H9 (cell line): ENCODE results near the gene MAN1A1. TPM values are rescaled to one million over a fixed set of nuclear protein-coding genes. Genes with fewer than 3 reads are reported as not detected.

ENCODE experiments used
- DNase-seq: peaks from one replicate; pipeline ENCODE4 v3.0.0-alpha.2; 2017
- H2AFZ ChIP-seq: one replicate; pipeline ENCODE4 v1.6.1; 2013; ENCODE audit warnings: mild to moderate bottlenecking, low read length, control low read depth, moderate library complexity
- H2AK5ac ChIP-seq: 2 replicates; pipeline ENCODE4 v1.6.1; 2013; ENCODE audit warnings: low read length, control low read depth, mixed read lengths; ENCODE audit not compliant: insufficient read length
- H2BK120ac ChIP-seq: one replicate; pipeline ENCODE4 v1.6.1; 2013; ENCODE audit warnings: low read depth, mild to moderate bottlenecking, low read length, control low read depth, inconsistent platforms; ENCODE audit not compliant: poor library complexity, severe bottlenecking
- H2BK12ac ChIP-seq: 2 replicates; pipeline ENCODE4 v1.6.1; 2013; ENCODE audit warnings: low read length, control low read depth, mixed read lengths, low read depth; ENCODE audit not compliant: insufficient read length
- H2BK15ac ChIP-seq: 2 replicates; pipeline ENCODE4 v1.6.1; 2013; ENCODE audit warnings: low read depth, low read length, control low read depth
- H2BK20ac ChIP-seq: one replicate; pipeline ENCODE4 v1.6.1; 2013; ENCODE audit warnings: low read depth, mild to moderate bottlenecking, low read length, control low read depth, inconsistent platforms; ENCODE audit not compliant: poor library complexity, severe bottlenecking
- H2BK5ac ChIP-seq: 2 replicates; pipeline ENCODE4 v1.6.1; 2013; ENCODE audit warnings: low read length, control low read depth, mixed read lengths; ENCODE audit not compliant: insufficient read length
- H3K14ac ChIP-seq: 2 replicates; pipeline ENCODE4 v1.6.1; 2013; ENCODE audit warnings: low read length, control low read depth; ENCODE audit not compliant: insufficient read depth
- H3K18ac ChIP-seq: 2 replicates; pipeline ENCODE4 v1.6.1; 2013; ENCODE audit warnings: low read depth, mild to moderate bottlenecking, mixed read lengths, low read length, control low read depth; ENCODE audit not compliant: insufficient read length
- H3K23ac ChIP-seq: 2 replicates; pipeline ENCODE4 v1.6.1; 2013; ENCODE audit warnings: low read length, control low read depth, mixed read lengths, low read depth; ENCODE audit not compliant: insufficient read length
- H3K23me2 ChIP-seq: 2 replicates; pipeline ENCODE4 v1.6.1; 2013; ENCODE audit warnings: low read depth, mild to moderate bottlenecking, mixed read lengths, low read length, control low read depth; ENCODE audit not compliant: insufficient read length, poor library complexity, severe bottlenecking
- H3K27ac ChIP-seq: 2 replicates; pipeline ENCODE4 v1.5.1; 2013; ENCODE audit warnings: low read length, control low read depth, mixed read lengths, low read depth; ENCODE audit not compliant: insufficient read length
- H3K27me3 ChIP-seq: 2 replicates; pipeline ENCODE4 v1.6.1; 2013; ENCODE audit warnings: low read length, control low read depth, inconsistent platforms; ENCODE audit not compliant: insufficient read depth
- H3K4ac ChIP-seq: 2 replicates; pipeline ENCODE4 v1.6.1; 2013; ENCODE audit warnings: low read depth, mild to moderate bottlenecking, control low read depth, inconsistent platforms, low read length, moderate library complexity
- H3K4me1 ChIP-seq: 2 replicates; pipeline ENCODE4 v1.6.1; 2013; ENCODE audit warnings: low read length, control low read depth, inconsistent platforms; ENCODE audit not compliant: insufficient read depth
- H3K4me2 ChIP-seq: 2 replicates; pipeline ENCODE4 v1.6.1; 2013; ENCODE audit warnings: low read length, control low read depth, mixed read lengths; ENCODE audit not compliant: insufficient read length, insufficient read depth
- H3K56ac ChIP-seq: 2 replicates; pipeline ENCODE4 v1.6.1; 2013; ENCODE audit warnings: low read depth, mild to moderate bottlenecking, mixed read lengths, low read length, control low read depth; ENCODE audit not compliant: insufficient read length
- H3K79me1 ChIP-seq: 2 replicates; pipeline ENCODE4 v1.6.1; 2013; ENCODE audit warnings: low read depth, mild to moderate bottlenecking, moderate library complexity, low read length, control low read depth, inconsistent platforms; ENCODE audit not compliant: insufficient read depth, poor library complexity, severe bottlenecking
- H3K79me2 ChIP-seq: 2 replicates; pipeline ENCODE4 v1.6.1; 2013; ENCODE audit warnings: low read length, control low read depth, inconsistent platforms; ENCODE audit not compliant: insufficient read depth
- H3K9ac ChIP-seq: 2 replicates; pipeline ENCODE4 v1.6.1; 2013; ENCODE audit warnings: low read length, control low read depth, mixed read lengths; ENCODE audit not compliant: insufficient read length; ENCODE audit errors: extremely low read depth
- H3K9me3 ChIP-seq: one replicate; pipeline ENCODE4 v1.6.1; 2013; ENCODE audit warnings: low read depth, low read length, inconsistent platforms; ENCODE audit not compliant: control insufficient read depth
- H3T11ph ChIP-seq: one replicate; pipeline ENCODE4 v1.6.1; 2013; ENCODE audit warnings: mild to moderate bottlenecking, low read length, control low read depth, inconsistent platforms
- H4K20me1 ChIP-seq: one replicate; pipeline ENCODE4 v1.6.1; 2013; ENCODE audit not compliant: control insufficient read depth, insufficient read length, insufficient read depth
- H4K5ac ChIP-seq: 2 replicates; pipeline ENCODE4 v1.6.1; 2013; ENCODE audit warnings: low read depth, mild to moderate bottlenecking, mixed read lengths, low read length, control low read depth; ENCODE audit not compliant: insufficient read length
- H4K8ac ChIP-seq: replicated peaks from 2 replicates; pipeline ENCODE4 v1.6.1; 2013; ENCODE audit warnings: low read length, control low read depth, mixed read lengths, low read depth; ENCODE audit not compliant: insufficient read length
- H4K91ac ChIP-seq: 2 replicates; pipeline ENCODE4 v1.6.1; 2013; ENCODE audit warnings: low read depth, mild to moderate bottlenecking, moderate library complexity, mixed read lengths, low read length, control low read depth; ENCODE audit not compliant: insufficient read length
- H3K27ac Mint-ChIP-seq, 3 experiments: 2 replicates in 2 of 3; 3 replicates in 1 of 3; pipeline ENCODE4 v1.8.0; 2020 to 2021; ENCODE audit warnings: mixed read lengths in 3 of 3, mild to moderate bottlenecking in 1 of 3, moderate library complexity in 1 of 3
- H3K27me3 Mint-ChIP-seq: 2 replicates; pipeline ENCODE4 v1.8.0; 2021; ENCODE audit warnings: low read depth, mild to moderate bottlenecking, moderate library complexity, mixed read lengths
- H3K36me3 Mint-ChIP-seq, 3 experiments: 2 replicates in 2 of 3; 3 replicates in 1 of 3; pipeline ENCODE4 v1.8.0; 2020 to 2021; ENCODE audit warnings: low read depth in 3 of 3, mixed read lengths in 3 of 3; ENCODE audit not compliant: insufficient read depth in 1 of 3
- H3K4me1 Mint-ChIP-seq, 2 experiments: 2 replicates each; pipeline ENCODE4 v1.8.0; 2020; ENCODE audit warnings: mixed read lengths in 2 of 2
- H3K4me3 Mint-ChIP-seq, 2 experiments: 2 replicates in 1 of 2; 3 replicates in 1 of 2; pipeline ENCODE4 v1.8.0; 2020 to 2021; ENCODE audit warnings: mild to moderate bottlenecking in 2 of 2, mixed read lengths in 2 of 2, moderate library complexity in 1 of 2
- H3K9me3 Mint-ChIP-seq, 2 experiments: 2 replicates in 1 of 2; 3 replicates in 1 of 2; pipeline ENCODE4 v1.8.0; 2020; ENCODE audit warnings: mild to moderate bottlenecking in 2 of 2, mixed read lengths in 2 of 2, moderate library complexity in 1 of 2
- CTCF ChIP-seq: fragments of 200-600 bp; sonication (generic); conservative IDR thresholded peaks from 3 replicates; pipeline ENCODE4 v1.8.0; 2021; ENCODE audit warnings: antibody characterized with exemption, mild to moderate bottlenecking
- WGBS: extraction: QIAGEN DNeasy Blood & Tissue Kit; methylation state at CpG from one replicate; pipeline ENCODE4 v1.1.7; 2013; ENCODE audit warnings: missing lambda C conversion rate, low lambda C conversion rate, mixed read lengths; ENCODE audit not compliant: insufficient read length; ENCODE audit errors: extremely low coverage; 5-methylcytosine and 5-hydroxymethylcytosine counted together
- total RNA-seq: library from RNA; stranded (reverse); gene quantifications from 2 replicates; pipeline ENCODE4 v1.2.1, GENCODE V29; 2021

MAN1A1 gene
- total RNA-seq, 1 experiment from 2014 or later: 1.6 TPM

GRCh38 chr6:119285908-119286625 lies 63.5 kb downstream of the MAN1A1 start:
- no peak overlapping the region for H3K4ac ChIP-seq
- H3K9me3 ChIP-seq: no peaks in the 10 kb centered on the region
- no peak overlapping the region for H2BK5ac ChIP-seq
- no peaks in the 10 kb centered on the region for H4K20me1 ChIP-seq
- no peak overlapping the region for H3K14ac ChIP-seq
- no peak overlapping the region for H3K56ac ChIP-seq
- no peak overlapping the region for H4K5ac ChIP-seq
- no peaks in the 10 kb centered on the region for H3K79me2 ChIP-seq
- no peak overlapping the region for H3T11ph ChIP-seq
- H3K23ac ChIP-seq: no peak overlapping the region
- H3K79me1 ChIP-seq: no peaks in the 10 kb centered on the region
- no peak overlapping the region for H2BK15ac ChIP-seq
- no peak overlapping the region for H3K27ac ChIP-seq
- no peak for TF ChIP-seq CTCF
- no peak overlapping the region for H2BK12ac ChIP-seq
- no peak overlapping the region for H3K18ac ChIP-seq
- H3K27me3 Mint-ChIP-seq: no peaks in the 10 kb centered on the region
- no peaks in the 10 kb centered on the region for H3K27me3 ChIP-seq
- H2AFZ ChIP-seq: no peak overlapping the region
- 100% methylated on average over 2 of the region's 3 CpGs for WGBS
- H4K91ac ChIP-seq: no peak overlapping the region
- H2AK5ac ChIP-seq: no peak overlapping the region
- H3K4me2 ChIP-seq: no peak overlapping the region
- no peak overlapping the region for H3K9ac ChIP-seq
- no peak overlapping the region for H2BK120ac ChIP-seq
- no peaks in the 10 kb centered on the region for H3K4me1 ChIP-seq
- H3K27ac Mint-ChIP-seq: no peak overlapping the region
- H3K23me2 ChIP-seq: no peaks in the 10 kb centered on the region
- H3K9me3 Mint-ChIP-seq: no peaks in the 10 kb centered on the region
- no peak for DNase-seq
- H3K4me1 Mint-ChIP-seq: no peaks in the 10 kb centered on the region
- no peak overlapping the region for H3K4me3 Mint-ChIP-seq
- H3K36me3 Mint-ChIP-seq: no peaks in the 10 kb centered on the region
- H2BK20ac ChIP-seq: no peak overlapping the region
- H4K8ac ChIP-seq: no peak overlapping the region
